Activated CD4-positive, alpha-beta T cell treated with anti-CD3 and anti-CD28 coated beads for 36 hours (primary cell): Measurements from ENCODE around the gene JMY. TPM values are rescaled to one million over a fixed set of nuclear protein-coding genes. Genes with fewer than 3 reads are reported as not detected.
A peak's percentile ranks its signal among the peaks of the same experiment; 100 is the strongest.
"Not testable (repeated sequence)": the region's sequence is repeated elsewhere in the genome, so short reads cannot be mapped to it uniquely, and the experiment has no call there.

Experiments
- ATAC-seq: fragments of 200-7000 bp; cut with Tn5 transposase; one replicate; pipeline ENCODE4 v1.10.0; 2021; ENCODE audit warnings: mild to moderate bottlenecking, moderate library complexity
- CTCF ChIA-PET: fragments of 350-600 bp; sonication (Branson Sonifier 250); formaldehyde crosslinking; loops from one replicate; lab custom pipeline; 2021; ENCODE audit warnings: antibody characterized with exemption; lab: Charles Lee
- POLR2A ChIA-PET: fragments of 350-600 bp; sonication (Branson Sonifier 250); formaldehyde crosslinking; loops from one replicate; lab custom pipeline; 2021; ENCODE audit warnings: antibody characterized with exemption, inconsistent platforms; lab: Charles Lee
- DNase-seq: peaks from one replicate; pipeline ENCODE4 v3.0.0-alpha.2; 2020
- H3K27ac Mint-ChIP-seq: one replicate; pipeline ENCODE4 v1.8.0; 2021; ENCODE audit warnings: mixed read lengths
- H3K27me3 Mint-ChIP-seq: one replicate; pipeline ENCODE4 v1.8.0; 2021; ENCODE audit warnings: mixed read lengths
- H3K36me3 Mint-ChIP-seq: one replicate; pipeline ENCODE4 v1.8.0; 2021; ENCODE audit warnings: low read depth, mixed read lengths
- H3K4me1 Mint-ChIP-seq: one replicate; pipeline ENCODE4 v1.8.0; 2021; ENCODE audit warnings: mixed read lengths
- H3K4me3 Mint-ChIP-seq: one replicate; pipeline ENCODE4 v1.8.0; 2021; ENCODE audit warnings: mild to moderate bottlenecking, moderate library complexity, mixed read lengths
- H3K9me3 Mint-ChIP-seq: one replicate; pipeline ENCODE4 v1.8.0; 2021; ENCODE audit warnings: low read depth, mixed read lengths
- intact Hi-C, 2 experiments: fragments of 100-400 bp; cut with DNase I in 1 of 2; cut with micrococcal nuclease in 1 of 2; formaldehyde crosslinking; loops; one replicate each; pipeline versions ENCODE4 v1.14.2 to v1.15.1; 2022 to 2024; cut with DNase I, micrococcal nuclease
- total RNA-seq, 2 experiments: library from RNA; stranded (reverse); gene quantifications; one replicate each; pipeline ENCODE4 v1.2.3, GENCODE V29; 2021

JMY gene
- total RNA-seq, 2 experiments from 2014 or later, result 7.3 to 7.4 TPM

DNA sequence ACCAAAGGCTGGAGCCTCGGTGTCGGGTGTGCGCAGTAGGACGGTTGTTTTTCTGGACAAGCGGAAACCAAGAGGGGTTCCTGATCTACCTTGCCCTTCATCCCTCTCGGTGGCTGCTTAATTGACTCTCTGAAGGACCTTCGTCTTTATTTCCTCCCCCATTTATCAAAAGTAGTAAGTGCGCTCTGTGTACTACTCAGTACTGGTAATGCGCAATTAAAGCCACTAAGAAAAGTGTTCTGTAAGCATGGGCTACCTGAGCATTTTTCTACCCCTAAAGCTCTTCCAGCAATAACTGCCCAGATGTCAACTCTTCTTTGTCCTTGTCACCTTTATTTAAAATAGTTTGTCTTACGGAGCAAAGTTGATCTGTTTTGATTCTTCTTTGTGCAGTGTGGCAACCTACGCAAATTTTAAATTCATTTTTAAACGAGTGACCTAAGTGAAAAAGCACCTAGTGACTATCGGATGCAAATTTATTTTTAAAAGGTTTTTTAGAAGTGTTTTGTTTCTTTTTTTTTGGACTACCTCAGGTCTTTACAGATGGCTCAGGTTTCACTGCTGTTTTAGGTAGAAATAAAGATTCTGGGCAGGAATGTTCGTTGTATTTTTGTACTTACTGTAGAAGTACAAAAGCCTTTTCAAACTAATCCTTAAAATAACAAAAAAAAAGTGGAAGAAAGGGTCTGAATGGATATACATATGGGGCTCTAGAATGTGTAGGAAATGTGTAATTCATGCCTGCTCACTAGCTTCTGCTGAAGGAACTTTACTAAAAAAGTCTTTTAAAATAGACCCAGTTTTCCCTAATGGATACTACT, 2.0 kb downstream of the JMY start:
- Mint-ChIP-seq H3K27me3 (no peaks in the 10 kb centered on the region), H3K4me1 (peaks cover 45% of the 10 kb centered on the region), H3K27ac (peak overlapping the region; percentile 44), H3K9me3 (no peaks in the 10 kb centered on the region), H3K4me3 (peak overlapping the region; percentile 97), H3K36me3 (peaks cover 9% of the 10 kb centered on the region)
- peak; percentile 4 for ATAC-seq
- POLR2A ChIA-PET, result interaction anchor here (0.6 to 1.7 kb wide), 5 partner anchors 12 to 1022 kb away, joined by 3 to 4 read pairs (median 4); no protein-coding TSS in a partner anchor
- CTCF ChIA-PET, result interaction anchor here (0.5 to 1.4 kb wide), 3 partner anchors 10 to 797 kb away, joined by 3 to 8 read pairs (median 3); partner anchors contain the start of gene THBS4
- DNase-seq, result no peak
- intact Hi-C loops, result loop anchor here (2.0 to 5.0 kb wide), 7 partner anchors 106 to 1009 kb away; partner anchors contain the start of genes ARSB (in 1 of the 2), MTX3 (in 1 of the 2), SCAMP1 (in 1 of the 2) and TENT2 (in 1 of the 2)

- ATAC-seq (no peak), DNase-seq (no peak)
- Mint-ChIP-seq H3K4me3 (peak overlapping the region; percentile 9), H3K27me3 (no peaks in the 10 kb centered on the region), H3K4me1 (peaks cover 64% of the 10 kb centered on the region), H3K9me3 (no peaks in the 10 kb centered on the region), H3K27ac (no peak overlapping the region), H3K36me3 (peaks cover 9% of the 10 kb centered on the region)
- ChIA-PET CTCF (interaction anchor here (0.6 to 2.1 kb wide), 2 partner anchors 16 to 793 kb away, joined by 3 to 6 read pairs; no protein-coding TSS in a partner anchor), POLR2A (interaction anchor here (0.7 kb wide), 1 partner anchor 35 kb away, joined by 3 read pairs; no protein-coding TSS in a partner anchor)
- intact Hi-C loops, result no loop called here
These were observed 4.6 kb downstream of the JMY start for GRCh38 chr5:79240561-79240960.

DNA sequence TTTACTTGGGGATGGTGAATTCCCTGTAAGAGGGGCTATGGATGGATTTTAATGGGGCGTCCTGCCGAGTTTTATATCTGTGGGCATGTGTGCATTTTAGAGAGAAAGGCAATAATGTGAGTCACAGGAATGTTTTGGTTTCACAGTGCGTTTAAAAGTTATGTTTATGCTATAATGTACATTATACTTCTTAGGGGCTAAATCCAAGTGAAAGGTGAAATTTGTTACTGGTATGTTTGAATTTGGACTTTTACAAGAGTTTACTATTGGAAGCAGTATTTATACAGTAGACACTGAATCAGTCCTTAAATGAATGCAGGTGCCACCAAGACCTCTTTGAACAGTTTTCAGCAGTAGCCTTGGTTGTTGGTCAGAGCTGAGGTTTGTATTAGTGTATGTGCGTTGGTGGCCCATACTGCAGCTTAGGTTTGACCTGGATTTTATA, 5.6 kb downstream of the JMY start:
- Mint-ChIP-seq H3K4me3 (no peak overlapping the region), H3K9me3 (no peaks in the 10 kb centered on the region), H3K27ac (no peak overlapping the region), H3K27me3 (no peaks in the 10 kb centered on the region), H3K4me1 (peaks cover 71% of the 10 kb centered on the region), H3K36me3 (peaks cover 9% of the 10 kb centered on the region)
- ATAC-seq, result no peak
- ChIA-PET POLR2A (no interaction called here), CTCF (interaction anchor here (0.9 kb wide), 1 partner anchor 11 kb away, joined by 3 read pairs; no protein-coding TSS in a partner anchor)
- DNase-seq, result no peak
- intact Hi-C loops, result no loop called here

- ChIA-PET POLR2A (no interaction called here), CTCF (interaction anchor here (0.9 to 1.9 kb wide), 2 partner anchors 10 to 14 kb away, joined by 3 to 6 read pairs; no protein-coding TSS in a partner anchor)
- no peaks in the 10 kb centered on the region for H3K9me3 Mint-ChIP-seq
- H3K4me3 Mint-ChIP-seq, result peak overlapping the region; percentile 17
- peak overlapping the region; percentile 67 for H3K27ac Mint-ChIP-seq
- peaks cover 71% of the 10 kb centered on the region for H3K4me1 Mint-ChIP-seq
- H3K27me3 Mint-ChIP-seq, result no peaks in the 10 kb centered on the region
- intact Hi-C loops, result no loop called here
- DNase-seq (no peak), ATAC-seq (no peak)
- peaks cover 9% of the 10 kb centered on the region for H3K36me3 Mint-ChIP-seq
These were observed 6.5 kb downstream of the JMY start for GRCh38 chr5:79242242-79243039.

DNA sequence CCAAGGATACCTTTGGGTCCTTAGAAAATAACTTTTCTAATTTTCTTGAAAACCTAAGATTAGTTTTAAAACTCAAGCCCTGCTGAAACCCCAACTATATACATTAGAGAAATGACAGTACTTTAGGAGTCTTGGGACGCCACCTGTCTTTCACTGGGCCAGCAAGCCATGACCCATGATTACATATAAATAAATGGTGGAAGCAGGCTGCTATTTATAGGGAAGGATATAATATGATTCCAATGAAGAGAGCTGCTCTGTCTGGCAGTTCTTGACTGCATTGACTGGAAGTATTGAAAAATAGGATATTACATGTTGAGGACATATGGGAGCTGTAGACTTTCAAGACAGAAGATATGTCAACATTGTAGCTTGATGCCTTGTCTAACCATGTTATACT, 7.3 kb downstream of the JMY start:
- no peak for ATAC-seq
- no peaks in the 10 kb centered on the region for H3K27me3 Mint-ChIP-seq
- H3K4me3 Mint-ChIP-seq, result no peak overlapping the region
- no peak for DNase-seq
- H3K27ac Mint-ChIP-seq, result no peak overlapping the region
- H3K36me3 Mint-ChIP-seq, result peaks cover 5% of the 10 kb centered on the region
- POLR2A ChIA-PET, result no interaction called here
- intact Hi-C loops, result no loop called here
- CTCF ChIA-PET, result interaction anchor here (0.6 to 1.9 kb wide), 2 partner anchors 13 to 584 kb away, joined by 3 to 6 read pairs; no protein-coding TSS in a partner anchor
- H3K9me3 Mint-ChIP-seq, result no peaks in the 10 kb centered on the region
- H3K4me1 Mint-ChIP-seq, result peaks cover 66% of the 10 kb centered on the region

DNA sequence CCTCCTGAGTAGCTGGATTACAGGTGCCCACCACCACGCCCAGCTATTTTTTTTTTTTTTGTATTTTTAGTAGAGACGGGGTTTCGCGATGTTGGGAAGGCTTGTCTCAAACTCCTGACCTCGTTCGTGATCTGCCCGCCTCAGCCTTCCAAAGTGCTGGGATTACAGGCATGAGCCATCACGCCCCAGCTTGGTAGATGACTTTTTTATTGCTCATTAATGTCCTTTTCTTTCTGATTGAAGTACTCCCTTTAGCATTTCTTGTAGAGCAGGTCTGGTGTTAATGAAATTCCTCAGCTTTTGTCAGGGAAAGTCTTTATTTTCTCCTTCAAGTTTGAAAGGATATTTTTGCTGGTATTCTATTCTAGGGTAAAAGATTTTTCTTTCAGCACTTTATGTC, 18.1 kb downstream of the JMY start:
- DNase-seq, H3K4me3 Mint-ChIP-seq, ATAC-seq, intact Hi-C loops, H3K9me3 Mint-ChIP-seq, H3K27ac Mint-ChIP-seq, H3K27me3 Mint-ChIP-seq: not testable (repeated sequence)
- Mint-ChIP-seq H3K4me1 (peaks cover 48% of the 10 kb centered on the region), H3K36me3 (peaks cover 16% of the 10 kb centered on the region)
- ChIA-PET POLR2A (interaction anchor here (0.7 kb wide), 1 partner anchor 784 kb away, joined by 4 read pairs; no protein-coding TSS in a partner anchor), CTCF (interaction anchor here (0.6 kb wide), 1 partner anchor 376 kb away, joined by 4 read pairs; no protein-coding TSS in a partner anchor)

GRCh38 chr5:79255786-79256557, 20.0 kb downstream of the JMY start:
- DNase-seq (peak; percentile 61), ATAC-seq (peak; percentile 84)
- ChIA-PET CTCF (interaction anchor here (0.7 to 1.2 kb wide), 3 partner anchors 13 to 1203 kb away, joined by 3 to 6 read pairs (median 4); no protein-coding TSS in a partner anchor), POLR2A (no interaction called here)
- no peaks in the 10 kb centered on the region for H3K9me3 Mint-ChIP-seq
- intact Hi-C loops, result no loop called here
- no peak overlapping the region for H3K27ac Mint-ChIP-seq
- no peaks in the 10 kb centered on the region for H3K27me3 Mint-ChIP-seq
- no peak overlapping the region for H3K4me3 Mint-ChIP-seq
- H3K4me1 Mint-ChIP-seq, result peaks cover 35% of the 10 kb centered on the region
- peaks cover 12% of the 10 kb centered on the region for H3K36me3 Mint-ChIP-seq

- POLR2A ChIA-PET, result no interaction called here
- no peak overlapping the region for H3K4me3 Mint-ChIP-seq
- no peaks in the 10 kb centered on the region for H3K27me3 Mint-ChIP-seq
- ATAC-seq, result no peak
- no peak for DNase-seq
- CTCF ChIA-PET, result interaction anchor here (0.7 to 1.2 kb wide), 4 partner anchors 14 to 1203 kb away, joined by 3 to 6 read pairs (median 5); no protein-coding TSS in a partner anchor
- H3K4me1 Mint-ChIP-seq, result peaks cover 38% of the 10 kb centered on the region
- no peak overlapping the region for H3K27ac Mint-ChIP-seq
- no peaks in the 10 kb centered on the region for H3K9me3 Mint-ChIP-seq
- peaks cover 13% of the 10 kb centered on the region for H3K36me3 Mint-ChIP-seq
- intact Hi-C loops, result no loop called here
These were observed 20.6 kb downstream of the JMY start for GRCh38 chr5:79256563-79256962.

- H3K27me3 Mint-ChIP-seq, result no peaks in the 10 kb centered on the region
- ChIA-PET CTCF (interaction anchor here (1.1 kb wide), 1 partner anchor 18 kb away, joined by 6 read pairs; no protein-coding TSS in a partner anchor), POLR2A (no interaction called here)
- peaks cover 43% of the 10 kb centered on the region for H3K4me1 Mint-ChIP-seq
- H3K4me3 Mint-ChIP-seq, result no peak overlapping the region
- H3K36me3 Mint-ChIP-seq, result peaks cover 11% of the 10 kb centered on the region
- no peaks in the 10 kb centered on the region for H3K9me3 Mint-ChIP-seq
- DNase-seq, result no peak
- ATAC-seq, result no peak
- no peak overlapping the region for H3K27ac Mint-ChIP-seq
- intact Hi-C loops, result no loop called here
These were observed 21.4 kb downstream of the JMY start for GRCh38 chr5:79257314-79257713.

- ATAC-seq (no peak), DNase-seq (no peak)
- no peaks in the 10 kb centered on the region for H3K27me3 Mint-ChIP-seq
- H3K9me3 Mint-ChIP-seq, result no peaks in the 10 kb centered on the region
- H3K36me3 Mint-ChIP-seq, result peaks cover 5% of the 10 kb centered on the region
- intact Hi-C loops, result no loop called here
- H3K4me1 Mint-ChIP-seq, result peaks cover 43% of the 10 kb centered on the region
- no peak overlapping the region for H3K4me3 Mint-ChIP-seq
- ChIA-PET POLR2A (interaction anchor here (0.6 to 1.1 kb wide), 2 partner anchors 22 to 375 kb away, joined by 3 to 4 read pairs; no protein-coding TSS in a partner anchor), CTCF (interaction anchor here (0.7 to 1.1 kb wide), 2 partner anchors 10 to 125 kb away, joined by 3 to 5 read pairs; no protein-coding TSS in a partner anchor)
- no peak overlapping the region for H3K27ac Mint-ChIP-seq
These were observed 22.9 kb downstream of the JMY start for GRCh38 chr5:79258801-79259200.
